Parathyroid adenoma (tissue), 2 donors: ENCODE measurements around the gene PDE4D.
A peak's percentile ranks its signal among the peaks of the same experiment; 100 is the strongest.

Source experiments
- H2AFZ ChIP-seq: fragments of 300-600 bp; sonication (generic); one replicate; pipeline ENCODE4 v1.7.0; 2017; ENCODE audit warnings: antibody characterized with exemption, mild to moderate bottlenecking
- H3K27ac ChIP-seq: fragments of 300-600 bp; sonication (generic); one replicate; pipeline ENCODE4 v1.7.0; 2017
- H3K27me3 ChIP-seq: fragments of 300-600 bp; sonication (generic); one replicate; pipeline ENCODE4 v1.7.0; 2017; ENCODE audit warnings: low read length; ENCODE audit not compliant: control insufficient read depth, insufficient read depth
- H3K36me3 ChIP-seq: fragments of 300-600 bp; sonication (generic); one replicate; pipeline ENCODE4 v1.7.0; 2017; ENCODE audit warnings: low read length; ENCODE audit not compliant: control insufficient read depth, insufficient read depth
- H3K4me1 ChIP-seq: fragments of 300-600 bp; sonication (generic); one replicate; pipeline ENCODE4 v1.7.0; 2017; ENCODE audit warnings: control low read depth
- H3K4me2 ChIP-seq: fragments of 300-600 bp; sonication (generic); one replicate; pipeline ENCODE4 v1.7.0; 2017; ENCODE audit warnings: low read length
- H3K4me3 ChIP-seq: fragments of 300-600 bp; sonication (generic); one replicate; pipeline ENCODE4 v1.7.0; 2017; ENCODE audit warnings: low read depth, low read length
- H3K79me2 ChIP-seq: fragments of 300-600 bp; sonication (generic); one replicate; pipeline ENCODE4 v1.7.0; 2017; ENCODE audit warnings: control low read depth
- H3K9ac ChIP-seq: fragments of 300-600 bp; sonication (generic); one replicate; pipeline ENCODE4 v1.7.0; 2017; ENCODE audit warnings: mild to moderate bottlenecking
- H3K9me3 ChIP-seq: fragments of 300-600 bp; sonication (generic); one replicate; pipeline ENCODE4 v1.7.0; 2017; ENCODE audit warnings: low read length; ENCODE audit not compliant: control insufficient read depth
- CTCF ChIP-seq: fragments of 300-600 bp; sonication (generic); IDR thresholded peaks from one replicate; pipeline ENCODE4 v1.7.0; 2017; ENCODE audit warnings: antibody characterized with exemption, mild to moderate bottlenecking
- donor health status: primary hyperparathyroidism.

Gene PDE4D

GRCh38 chr5:59008816-59009473, 884.6 kb downstream of the PDE4D start:
- TF ChIP-seq CTCF, result no peak
- H3K9me3 ChIP-seq, result no peaks in the 10 kb centered on the region
- no peak overlapping the region for H3K27ac ChIP-seq
- H3K36me3 ChIP-seq, result no peaks in the 10 kb centered on the region
- H3K27me3 ChIP-seq, result no peaks in the 10 kb centered on the region
- no peaks in the 10 kb centered on the region for H3K79me2 ChIP-seq
- no peak overlapping the region for H3K9ac ChIP-seq
- H3K4me3 ChIP-seq, result no peak overlapping the region
- no peak overlapping the region for H2AFZ ChIP-seq
- no peak overlapping the region for H3K4me2 ChIP-seq
- no peaks in the 10 kb centered on the region for H3K4me1 ChIP-seq

- H3K27ac ChIP-seq, result no peak overlapping the region
- H3K4me1 ChIP-seq, result no peaks in the 10 kb centered on the region
- no peaks in the 10 kb centered on the region for H3K36me3 ChIP-seq
- H3K9me3 ChIP-seq, result no peaks in the 10 kb centered on the region
- H3K79me2 ChIP-seq, result no peaks in the 10 kb centered on the region
- no peaks in the 10 kb centered on the region for H3K27me3 ChIP-seq
- no peak overlapping the region for H2AFZ ChIP-seq
- no peak overlapping the region for H3K9ac ChIP-seq
- H3K4me2 ChIP-seq, result no peak overlapping the region
- no peak overlapping the region for H3K4me3 ChIP-seq
- TF ChIP-seq CTCF, result peak; percentile 47
These were observed 886.0 kb downstream of the PDE4D start for GRCh38 chr5:59007460-59008063.

- no peak for TF ChIP-seq CTCF
These were observed 887.4 kb downstream of the PDE4D start for GRCh38 chr5:59005934-59006701.

GRCh38 chr5:59003641-59004040, 889.9 kb downstream of the PDE4D start:
- no peak overlapping the region for H2AFZ ChIP-seq
- H3K9me3 ChIP-seq, result no peaks in the 10 kb centered on the region
- no peaks in the 10 kb centered on the region for H3K4me1 ChIP-seq
- H3K79me2 ChIP-seq, result no peaks in the 10 kb centered on the region
- no peak overlapping the region for H3K27ac ChIP-seq
- H3K4me3 ChIP-seq, result no peak overlapping the region
- no peak for TF ChIP-seq CTCF
- H3K4me2 ChIP-seq, result no peak overlapping the region
- no peaks in the 10 kb centered on the region for H3K27me3 ChIP-seq
- no peaks in the 10 kb centered on the region for H3K36me3 ChIP-seq
- H3K9ac ChIP-seq, result no peak overlapping the region

More at GRCh38 chr5:59005934-59006701, 887.4 kb downstream of the PDE4D start:
- Histone ChIP-seq H3K9ac (no peak overlapping the region), H3K27me3 (no peaks in the 10 kb centered on the region), H3K27ac (no peak overlapping the region), H3K79me2 (no peaks in the 10 kb centered on the region), H3K9me3 (no peaks in the 10 kb centered on the region), H3K4me2 (no peak overlapping the region), H3K4me1 (no peaks in the 10 kb centered on the region), H2AFZ (no peak overlapping the region), H3K36me3 (no peaks in the 10 kb centered on the region), H3K4me3 (no peak overlapping the region)
